NCI-H748 (cell line): Measurements from ENCODE around the gene ELF5.
A peak's percentile ranks its signal among the peaks of the same experiment; 100 is the strongest.

Source experiments
- DNase-seq: peaks from one replicate; lab custom pipeline; 2025; ENCODE audit not compliant: unreplicated experiment; lab: John Stamatoyannopoulos, UW

The ELF5 gene

GRCh38 chr11:34458525-34458924 lies 55.1 kb downstream of the ELF5 start:
- DNase-seq, result no peak

GRCh38 chr11:34457607-34458006 lies 56.0 kb downstream of the ELF5 start:
- DNase-seq, result no peak

- DNase-seq, result no peak
Observed at GRCh38 chr11:34454308-34455032, 59.1 kb downstream of the ELF5 start.

- DNase-seq, result no peak
Observed at GRCh38 chr11:34451053-34451452, 62.5 kb downstream of the ELF5 start.

- no peak for DNase-seq
Observed at GRCh38 chr11:34449013-34449412, 64.6 kb downstream of the ELF5 start.

GRCh38 chr11:34448223-34448994 lies 65.2 kb downstream of the ELF5 start:
- no peak for DNase-seq

GRCh38 chr11:34447044-34447443 lies 66.5 kb downstream of the ELF5 start:
- DNase-seq, result no peak

GRCh38 chr11:34446386-34446785 lies 67.2 kb downstream of the ELF5 start:
- no peak for DNase-seq

- no peak for DNase-seq
Observed at GRCh38 chr11:34445956-34446355, 67.6 kb downstream of the ELF5 start.

GRCh38 chr11:34444428-34444827 lies 69.2 kb downstream of the ELF5 start:
- DNase-seq, result no peak

GRCh38 chr11:34443136-34443535 lies 70.5 kb downstream of the ELF5 start:
- DNase-seq, result no peak

GRCh38 chr11:34441814-34442213 lies 71.8 kb downstream of the ELF5 start:
- no peak for DNase-seq

- DNase-seq, result peak; percentile 9
Observed at GRCh38 chr11:34439610-34440198, 73.9 kb downstream of the ELF5 start.

GRCh38 chr11:34438529-34439507 lies 74.8 kb downstream of the ELF5 start, which contains the start of gene CAT:
TSS of gene CAT (plus strand) at chr11:34438934. CDS start at chr11:34439014, 80 bp downstream.
- peak; percentile 97 for DNase-seq

- DNase-seq, result no peak
Observed at GRCh38 chr11:34437224-34438125, 76.1 kb downstream of the ELF5 start.

GRCh38 chr11:34433899-34434298 lies 79.7 kb downstream of the ELF5 start:
- DNase-seq, result no peak

GRCh38 chr11:34432822-34433221 lies 80.8 kb downstream of the ELF5 start:
- no peak for DNase-seq

GRCh38 chr11:34431979-34432378 lies 81.6 kb downstream of the ELF5 start:
- DNase-seq, result no peak
